GM21528 (cell line): Measurements from ENCODE around the gene CCNQ.
A peak's percentile ranks its signal among the peaks of the same experiment; 100 is the strongest.

ENCODE experiments used
- ATAC-seq: cut with Tn5 transposase; IDR thresholded peaks from one replicate; pipeline ENCODE4 v1.9.1; 2021; ENCODE audit warnings: mild to moderate bottlenecking, moderate library complexity; ENCODE audit not compliant: unreplicated experiment, low FRiP score

The CCNQ gene

DNA sequence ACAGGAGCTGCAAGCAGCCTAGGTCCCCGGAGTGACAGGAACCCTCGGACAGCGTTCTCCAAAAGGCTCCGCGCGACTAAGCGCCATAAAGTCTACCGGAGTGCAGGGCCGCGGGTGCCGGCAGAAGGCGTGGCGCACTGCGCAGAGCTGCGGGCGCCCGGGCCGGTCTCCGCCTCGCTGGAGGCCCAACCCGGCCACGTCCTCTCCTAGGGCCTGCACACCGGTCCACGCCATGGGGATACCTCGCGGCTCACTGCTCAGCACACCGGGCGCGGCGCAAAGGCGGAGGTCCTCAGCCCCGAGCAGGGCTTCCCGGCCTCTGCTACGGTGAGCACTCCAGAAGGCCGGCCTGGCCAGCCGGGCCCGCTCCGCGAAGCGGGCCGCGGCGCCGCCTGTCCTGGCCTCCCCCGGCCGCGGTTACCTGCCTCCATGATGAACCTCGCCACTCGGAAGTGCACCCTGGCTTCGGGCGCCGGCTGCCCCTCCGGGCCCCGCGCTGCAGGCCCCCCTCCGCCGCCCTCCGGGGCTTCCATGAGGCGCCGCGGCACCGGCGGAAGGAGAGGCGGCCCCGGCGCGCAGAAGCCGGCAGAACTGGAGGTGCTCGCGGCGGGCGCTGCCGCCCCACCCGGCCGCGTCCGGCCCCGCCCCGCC, at the start of gene CCNQ:
Gene CCNQ, minus strand, starts transcription at position 599 of the 651 bp plus-strand sequence. Its CDS starts 66 bp downstream, at position 533.
- peak; percentile 63 for ATAC-seq

GRCh38 chrX:153647461-153648357, 48.8 kb upstream of the CCNQ start:
- ATAC-seq: no peak

- no peak for ATAC-seq
Measured at GRCh38 chrX:153646620-153647373, 47.9 kb upstream of the CCNQ start, which contains the start of gene DUSP9. Gene DUSP9, plus strand, starts transcription at chrX:153647203. Its CDS starts 751 bp downstream, at chrX:153647954.

DNA sequence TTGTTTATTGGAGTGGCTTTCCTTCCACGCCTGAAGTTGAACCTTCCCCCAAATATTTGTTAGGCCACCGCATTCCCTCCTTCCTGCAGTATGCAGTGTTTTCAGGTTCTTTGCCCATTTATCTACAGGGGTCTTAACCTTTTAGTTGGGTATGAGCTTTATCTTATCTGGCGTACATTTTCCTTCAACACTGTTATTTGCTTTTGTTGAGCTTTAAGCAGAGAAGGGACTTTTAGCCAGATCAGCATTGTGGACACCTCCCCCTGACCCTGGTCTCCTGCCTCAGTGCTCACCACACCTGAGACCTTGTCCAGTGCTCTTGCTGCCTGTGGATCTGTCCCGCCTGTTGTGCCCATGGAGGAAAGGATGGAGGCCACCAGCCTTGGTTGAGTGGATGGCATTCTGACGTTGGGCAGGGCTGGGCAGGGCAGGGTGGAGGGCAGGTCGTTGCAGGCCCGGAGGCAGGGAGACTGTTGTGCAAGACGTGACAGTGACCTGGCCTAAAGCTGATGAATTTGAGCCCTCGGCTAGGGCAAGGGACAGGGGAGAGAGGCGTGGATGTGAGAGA, 47.1 kb upstream of the CCNQ start:
- ATAC-seq: no peak

- no peak for ATAC-seq
Measured at GRCh38 chrX:153645151-153645550, 46.2 kb upstream of the CCNQ start.

- ATAC-seq: no peak
Measured at GRCh38 chrX:153644356-153645125, 45.6 kb upstream of the CCNQ start.

DNA sequence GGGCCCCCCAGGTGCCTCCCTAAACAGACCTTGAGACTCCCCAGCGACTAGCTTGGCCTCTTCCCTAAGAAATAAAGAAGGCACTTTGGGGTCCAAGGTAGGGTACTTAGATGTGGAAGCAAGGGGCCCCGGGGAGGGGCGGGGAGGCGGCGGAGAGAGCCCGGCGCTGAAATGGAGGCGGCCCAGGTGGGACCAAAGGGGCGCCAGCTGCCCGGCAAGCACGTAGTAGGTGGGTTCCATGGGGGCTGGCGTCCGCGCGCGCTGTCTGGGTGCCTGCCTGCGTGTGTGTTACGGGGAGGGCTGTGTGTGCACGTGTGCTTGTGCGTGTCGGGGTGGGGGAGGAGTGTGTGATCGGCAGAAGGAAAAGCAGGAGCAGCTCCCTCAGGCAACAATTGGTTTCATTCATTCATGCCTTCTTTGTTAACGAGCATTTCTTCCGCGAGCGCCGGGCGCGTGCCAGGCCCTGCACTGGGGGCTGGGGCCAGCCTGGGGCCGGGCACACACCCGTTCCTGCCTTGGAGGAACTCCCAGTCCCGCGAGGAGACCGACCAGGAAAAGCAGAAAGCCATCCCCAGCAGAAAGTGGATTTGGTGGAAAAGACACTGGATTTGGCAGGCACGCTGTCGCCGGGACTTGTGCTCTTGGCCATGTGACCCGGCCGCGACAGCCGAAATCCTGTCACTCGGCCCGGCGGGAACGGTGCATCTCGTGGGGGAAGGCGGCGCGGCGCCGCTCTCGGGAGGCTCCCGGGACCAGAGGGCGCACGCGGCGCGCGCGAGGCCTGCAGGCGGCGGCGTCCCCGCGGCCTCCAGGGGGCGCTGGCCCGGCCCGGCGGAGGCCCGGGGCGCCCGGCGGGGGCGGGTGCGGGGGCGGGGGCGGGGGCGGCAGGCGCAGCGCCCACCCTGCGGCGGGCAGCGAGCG, 44.8 kb upstream of the CCNQ start:
- ATAC-seq: no peak

DNA sequence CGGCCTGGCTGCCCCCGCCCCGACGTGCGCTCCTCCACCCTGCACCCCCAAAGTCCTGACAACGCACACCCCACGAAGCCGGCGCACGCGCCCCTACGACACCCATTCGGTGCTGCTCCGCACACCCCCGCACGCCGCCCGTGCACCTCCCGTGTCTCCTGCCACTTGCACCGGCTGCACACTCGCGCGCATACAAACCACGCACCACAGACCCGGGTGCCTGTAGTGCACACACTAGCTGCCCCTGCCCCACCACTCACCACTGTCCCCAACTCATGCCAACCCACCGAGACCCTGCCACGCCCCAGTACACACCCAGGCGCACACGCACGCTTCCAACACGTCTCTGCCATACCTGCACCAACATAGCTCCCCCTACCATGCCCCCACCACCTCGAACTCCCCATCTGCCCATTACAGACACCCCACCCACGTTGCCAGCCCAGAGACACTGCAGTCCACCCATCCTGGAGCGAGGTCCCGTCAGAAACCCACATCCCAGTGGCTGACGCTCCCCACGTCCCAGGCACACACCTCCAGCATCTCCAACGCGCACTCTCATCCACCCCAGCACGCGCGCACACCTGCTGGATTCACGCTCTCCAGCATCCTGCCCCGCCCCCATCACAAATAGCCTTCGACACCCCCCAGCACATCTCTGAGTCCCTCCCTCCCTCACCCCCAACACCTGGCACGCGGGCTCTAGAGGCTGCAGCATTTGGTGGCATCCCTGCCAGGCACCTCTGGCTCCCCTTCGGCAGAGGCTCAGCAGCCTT, 43.9 kb upstream of the CCNQ start:
- ATAC-seq: no peak

GRCh38 chrX:153642051-153642654, 43.2 kb upstream of the CCNQ start:
- no peak for ATAC-seq

DNA sequence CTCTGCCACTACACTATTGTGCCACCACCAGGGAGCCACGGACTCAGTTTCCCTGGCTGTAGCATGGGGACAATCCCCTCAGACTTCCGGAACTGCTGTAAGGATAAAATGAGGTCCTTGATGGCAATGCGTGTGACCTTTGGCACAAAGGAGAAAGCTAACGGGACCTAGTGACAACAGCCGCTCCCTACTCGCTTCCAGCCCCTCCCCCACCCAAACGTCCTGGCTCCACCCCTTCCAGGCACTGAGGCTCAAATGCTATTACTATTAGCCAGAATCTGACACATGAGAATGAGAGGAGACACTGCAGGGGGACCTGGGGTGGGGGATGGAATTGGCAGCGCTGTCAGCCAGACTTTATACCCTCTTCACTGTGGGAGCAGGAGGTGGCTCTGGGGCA, 42.7 kb upstream of the CCNQ start:
- no peak for ATAC-seq

GRCh38 chrX:153640736-153641575, 42.0 kb upstream of the CCNQ start:
- no peak for ATAC-seq

DNA sequence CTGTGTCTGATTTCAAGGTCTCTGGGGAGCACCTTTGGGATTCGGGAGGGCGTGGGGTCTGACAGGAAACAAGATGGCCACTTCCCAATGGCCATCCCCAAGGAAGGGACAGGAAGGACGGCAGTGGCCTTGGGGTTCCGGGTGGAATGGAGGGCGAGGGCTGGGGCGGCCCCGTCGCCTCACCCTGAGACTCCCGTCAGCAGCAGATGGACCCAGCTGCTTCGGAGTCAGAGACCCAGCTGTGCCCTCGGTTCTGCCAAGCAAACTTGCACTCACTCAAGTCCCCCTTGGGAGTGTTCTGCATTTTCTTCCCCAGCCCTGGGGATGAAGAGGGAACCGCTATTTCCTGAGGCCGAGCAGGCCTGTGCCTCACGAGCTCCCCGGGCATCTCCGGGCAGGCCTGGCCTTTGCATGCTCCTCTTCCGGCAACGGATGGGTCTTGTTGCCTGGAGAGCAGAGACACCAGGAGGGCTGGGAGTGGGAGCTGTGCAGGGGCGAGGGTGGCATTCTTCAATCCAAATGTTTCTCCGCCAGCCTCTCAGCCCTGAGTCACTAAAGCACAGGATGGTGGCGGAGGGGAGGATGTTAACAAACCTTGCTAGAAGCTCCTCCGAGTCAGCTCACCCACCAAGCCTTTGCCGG, 41.2 kb upstream of the CCNQ start:
- no peak for ATAC-seq

DNA sequence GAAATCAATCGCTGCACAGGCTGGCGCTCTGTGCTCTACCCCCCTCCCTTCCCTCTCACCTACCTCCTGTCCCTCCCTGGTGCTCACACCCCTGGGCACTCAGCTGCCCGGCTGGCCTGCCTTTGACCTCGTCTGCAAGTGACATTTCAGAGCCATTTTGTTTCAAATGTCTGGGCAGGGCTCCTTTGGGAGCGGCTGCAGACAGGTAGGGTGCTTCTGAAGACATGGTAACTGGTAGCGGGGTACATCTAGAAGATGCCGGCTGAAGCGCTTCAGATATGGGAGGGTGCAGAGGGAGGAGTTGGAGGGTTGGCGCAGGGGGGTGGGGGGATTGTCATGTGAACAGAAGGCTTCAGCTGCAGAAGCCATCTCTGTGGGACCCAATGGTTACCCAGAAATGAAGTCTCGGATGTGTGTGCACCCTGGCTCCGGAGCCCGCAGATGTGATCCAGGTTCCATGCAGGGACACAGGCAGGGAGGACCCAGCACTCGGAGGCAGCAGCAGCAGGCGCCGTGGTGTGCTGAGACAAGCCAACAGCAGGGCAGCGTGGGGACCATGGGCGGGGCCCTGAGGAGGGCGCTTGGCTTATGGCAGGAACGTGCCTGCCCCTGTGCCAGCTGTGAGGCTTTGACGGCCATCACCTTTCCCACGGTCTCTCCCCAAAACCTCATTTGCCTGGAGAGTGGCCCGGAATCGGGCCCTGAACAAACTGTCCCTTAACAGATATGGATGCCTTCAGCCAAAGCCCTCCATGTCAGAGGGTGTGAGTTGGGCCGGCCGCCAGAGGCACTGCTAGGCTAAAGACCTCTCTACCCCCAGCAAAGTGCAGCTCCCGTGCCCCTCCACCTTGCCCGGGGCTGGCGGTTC, 40.5 kb upstream of the CCNQ start:
- ATAC-seq: no peak

GRCh38 chrX:153638436-153639176, 39.7 kb upstream of the CCNQ start:
- no peak for ATAC-seq

- no peak for ATAC-seq
Measured at GRCh38 chrX:153638041-153638371, 39.1 kb upstream of the CCNQ start.
